PFSK-1 (cell line): ENCODE measurements around the gene SLC19A1.

ENCODE experiments used
- REST ChIP-seq, 2 experiments: IDR thresholded peaks; 2 replicates each; pipeline versions ENCODE4 v1.6.1 to v1.8.0; 2011 to 2012; ENCODE audit warnings: low read depth in 2 of 2, low read length in 2 of 2, control low read depth in 1 of 2, inconsistent platforms in 1 of 2, mild to moderate bottlenecking in 1 of 2, moderate library complexity in 1 of 2; ENCODE audit not compliant: insufficient read depth in 1 of 2
- TAF1 ChIP-seq: IDR thresholded peaks from 2 replicates; pipeline ENCODE4 v1.6.1; 2012; ENCODE audit warnings: low read length, control low read depth, borderline replicate concordance; ENCODE audit not compliant: insufficient read depth

- no peak for TF ChIP-seq REST (IDR thresholded peaks at IDR 0.05; ENCODE audit: insufficient read depth in 1 of 2, low read depth in 2 of 2, low read length in 2 of 2)
- TF ChIP-seq TAF1, result no peak
Observed at GRCh38 chr21:45456584-45457160, 85.6 kb downstream of the SLC19A1 start.
